Hepatocyte (in vitro differentiated cells): ENCODE data around the gene TCF4. TPM values are rescaled to one million over a fixed set of nuclear protein-coding genes. Genes with fewer than 3 reads are reported as not detected.
A peak's percentile ranks its signal among the peaks of the same experiment; 100 is the strongest.

Source experiments
- DNase-seq: peaks from one replicate; pipeline ENCODE4 v3.0.0-alpha.2; 2016; ENCODE audit warnings: low spot score
- H2AFZ ChIP-seq: fragments of 200-600 bp; sonication (generic); 2 replicates; pipeline ENCODE4 v1.6.0; 2016; ENCODE audit warnings: antibody characterized with exemption, mild to moderate bottlenecking
- H3K27ac ChIP-seq: fragments of 200-600 bp; sonication (generic); 2 replicates; pipeline ENCODE4 v1.5.1; 2016; ENCODE audit warnings: mild to moderate bottlenecking
- H3K27me3 ChIP-seq: fragments of 200-600 bp; sonication (generic); 2 replicates; pipeline ENCODE4 v1.6.1; 2016
- H3K36me3 ChIP-seq: fragments of 200-600 bp; sonication (generic); replicated peaks from 2 replicates; pipeline ENCODE4 v1.5.1; 2016; ENCODE audit warnings: low read depth; ENCODE audit not compliant: insufficient read depth
- H3K4me1 ChIP-seq: fragments of 200-600 bp; sonication (generic); 2 replicates; pipeline ENCODE4 v1.5.1; 2016; ENCODE audit warnings: mild to moderate bottlenecking, moderate library complexity; ENCODE audit not compliant: insufficient read depth
- H3K4me2 ChIP-seq: fragments of 200-600 bp; sonication (generic); 2 replicates; pipeline ENCODE4 v1.6.0; 2016
- H3K4me3 ChIP-seq: fragments of 200-600 bp; sonication (generic); 2 replicates; pipeline ENCODE4 v1.5.1; 2016; ENCODE audit warnings: mild to moderate bottlenecking
- H3K79me2 ChIP-seq: fragments of 200-600 bp; sonication (generic); 2 replicates; pipeline ENCODE4 v1.6.0; 2017; ENCODE audit warnings: mild to moderate bottlenecking
- H3K9me2 ChIP-seq: fragments of 200-600 bp; sonication (generic); replicated peaks from 2 replicates; pipeline ENCODE4 v1.6.0; 2017; ENCODE audit warnings: mild to moderate bottlenecking; ENCODE audit not compliant: insufficient read depth
- H3K9me3 ChIP-seq: fragments of 200-600 bp; sonication (generic); 2 replicates; pipeline ENCODE4 v1.5.1; 2016; ENCODE audit warnings: low read depth, mild to moderate bottlenecking
- H4K20me1 ChIP-seq: fragments of 200-600 bp; sonication (generic); 2 replicates; pipeline ENCODE4 v1.6.0; 2016; ENCODE audit warnings: mild to moderate bottlenecking; ENCODE audit not compliant: insufficient read depth, poor library complexity, severe bottlenecking
- CTCF ChIP-seq: fragments of 200-600 bp; sonication (generic); IDR thresholded peaks from 2 replicates; pipeline ENCODE4 v1.5.1; 2016; ENCODE audit warnings: antibody characterized with exemption, mild to moderate bottlenecking; ENCODE audit not compliant: poor library complexity
- EZH2 ChIP-seq: fragments of 200-600 bp; sonication (generic); IDR thresholded peaks from 2 replicates; pipeline ENCODE4 v1.6.1; 2016; ENCODE audit warnings: antibody characterized with exemption, mild to moderate bottlenecking, borderline replicate concordance
- EZH2phosphoT487 ChIP-seq: fragments of 200-600 bp; sonication (generic); IDR thresholded peaks from one replicate; pipeline ENCODE4 v1.6.1; 2018; ENCODE audit warnings: antibody characterized with exemption, mild to moderate bottlenecking, low read depth, moderate library complexity; ENCODE audit not compliant: unreplicated experiment, severe bottlenecking
- WGBS: methylation state at CpG from one replicate; pipeline ENCODE4 v1.1.6; 2016; ENCODE audit warnings: low lambda C conversion rate; ENCODE audit errors: missing lambda C conversion rate; 5-methylcytosine and 5-hydroxymethylcytosine counted together
- polyA plus RNA-seq: library from polyadenylated mRNA; unstranded; fragments of >200 nt; fragmentation: Nextera tagmentation; extraction: Ambion mirVana; gene quantifications from 2 replicates; pipeline ENCODE4 v1.2.1, GENCODE V29; 2016
- total RNA-seq: library from RNA; depleted of rRNA; stranded (reverse); fragments of >200 nt; gene quantifications from 2 replicates; pipeline ENCODE4 v1.2.3, GENCODE V29; 2014

Gene TCF4
- total and polyA plus RNA-seq, 2 experiments from 2014 or later: 40.5 to 65.2 TPM

GRCh38 chr18:55287935-55288868 is 299.8 kb downstream of the TCF4 start:
- Histone ChIP-seq H3K36me3 (no peaks in the 10 kb centered on the region), H3K4me1 (peaks cover 9% of the 10 kb centered on the region), H3K9me3 (no peaks in the 10 kb centered on the region), H3K27me3 (no peaks in the 10 kb centered on the region), H4K20me1 (no peaks in the 10 kb centered on the region), H3K4me3 (no peak overlapping the region), H3K27ac (peak overlapping the region; percentile 39), H3K79me2 (peaks cover 46% of the 10 kb centered on the region), H2AFZ (no peak overlapping the region), H3K9me2 (no peaks in the 10 kb centered on the region), H3K4me2 (no peak overlapping the region)
- no peak for DNase-seq
- TF ChIP-seq CTCF (no peak), EZH2phosphoT487 (no peak), EZH2 (no peak)
- WGBS: 84% methylated on average over 10 of the region's 10 CpGs

GRCh38 chr18:55287149-55287806 is 300.7 kb downstream of the TCF4 start:
- no peak overlapping the region for H3K4me2 ChIP-seq
- no peak for DNase-seq
- H3K36me3 ChIP-seq: no peaks in the 10 kb centered on the region
- no peak overlapping the region for H3K27ac ChIP-seq
- H3K79me2 ChIP-seq: peaks cover 52% of the 10 kb centered on the region
- no peak overlapping the region for H3K4me3 ChIP-seq
- TF ChIP-seq CTCF (no peak), EZH2 (no peak), EZH2phosphoT487 (no peak)
- no peaks in the 10 kb centered on the region for H3K27me3 ChIP-seq
- peaks cover 9% of the 10 kb centered on the region for H3K4me1 ChIP-seq
- WGBS: 80% methylated on average over 11 of the region's 11 CpGs
- no peaks in the 10 kb centered on the region for H3K9me2 ChIP-seq
- H4K20me1 ChIP-seq: no peaks in the 10 kb centered on the region
- H3K9me3 ChIP-seq: no peaks in the 10 kb centered on the region
- H2AFZ ChIP-seq: no peak overlapping the region

- Histone ChIP-seq H3K4me1 (peaks cover 9% of the 10 kb centered on the region), H3K36me3 (no peaks in the 10 kb centered on the region), H3K9me2 (no peaks in the 10 kb centered on the region), H3K79me2 (peaks cover 48% of the 10 kb centered on the region), H3K27me3 (no peaks in the 10 kb centered on the region), H3K27ac (no peak overlapping the region), H4K20me1 (no peaks in the 10 kb centered on the region), H3K4me2 (no peak overlapping the region), H2AFZ (no peak overlapping the region), H3K9me3 (no peaks in the 10 kb centered on the region), H3K4me3 (no peak overlapping the region)
- no peak for TF ChIP-seq CTCF
- TF ChIP-seq EZH2phosphoT487: no peak
- no peak for TF ChIP-seq EZH2
- WGBS: 97% methylated on average over 6 of the region's 6 CpGs
- DNase-seq: no peak
These were observed 301.7 kb downstream of the TCF4 start for GRCh38 chr18:55286257-55286825.
